Lower lobe of right lung (tissue), 2 donors: ENCODE data around the gene HLA-DQA1. TPM values are rescaled to one million over a fixed set of nuclear protein-coding genes. Genes with fewer than 3 reads are reported as not detected.
"Not testable (repeated sequence)": the region's sequence is repeated elsewhere in the genome, so short reads cannot be mapped to it uniquely, and the experiment has no call there.

Experiments
- ATAC-seq, 2 donors: fragments of 200-7000 bp; cut with Tn5 transposase; one replicate each; pipeline ENCODE4 v1.9.1; 2020 to 2022; ENCODE audit warnings: mild to moderate bottlenecking in 2 of 2, moderate library complexity in 2 of 2
- DNase-seq: peaks from one replicate; pipeline ENCODE4 v3.0.0-alpha.2; 2020
- H3K27ac ChIP-seq: fragments of 200-600 bp; one replicate; pipeline ENCODE4 v1.8.0; 2022
- H3K27me3 ChIP-seq: fragments of 200-600 bp; one replicate; pipeline ENCODE4 v1.8.0; 2022; ENCODE audit warnings: low read depth
- H3K36me3 ChIP-seq: fragments of 200-600 bp; one replicate; pipeline ENCODE4 v1.8.0; 2022; ENCODE audit warnings: mild to moderate bottlenecking
- H3K4me1 ChIP-seq: fragments of 200-600 bp; one replicate; pipeline ENCODE4 v1.8.0; 2022
- H3K4me3 ChIP-seq: fragments of 200-600 bp; one replicate; pipeline ENCODE4 v1.8.0; 2022; ENCODE audit warnings: mild to moderate bottlenecking
- H3K9me3 ChIP-seq: fragments of 200-600 bp; one replicate; pipeline ENCODE4 v1.8.0; 2022
- intact Hi-C: fragments of 100-400 bp; cut with DNase I; formaldehyde crosslinking; loops from one replicate; pipeline ENCODE4 v1.11.0; 2022
- total RNA-seq: library from RNA; stranded (reverse); fragmentation: NEBNext Ultra II Directional; extraction: Animal tissue kit (Norgen Biotek cat#: 25700); gene quantifications from one replicate; pipeline ENCODE4 v1.2.1, GENCODE V29; 2021
- TF ChIP-seq, protein P1 (sequence below): fragments of 200-600 bp; IDR thresholded peaks from one replicate; pipeline ENCODE4 v1.8.0; 2022; ENCODE audit warnings: antibody characterized with exemption, mild to moderate bottlenecking
- donor health status: DM: no; HTN: yes; CAD: no; lungs with severe emphysema.

HLA-DQA1 gene
- total RNA-seq, 1 donor from 2014 or later, result 144 TPM

DNA sequence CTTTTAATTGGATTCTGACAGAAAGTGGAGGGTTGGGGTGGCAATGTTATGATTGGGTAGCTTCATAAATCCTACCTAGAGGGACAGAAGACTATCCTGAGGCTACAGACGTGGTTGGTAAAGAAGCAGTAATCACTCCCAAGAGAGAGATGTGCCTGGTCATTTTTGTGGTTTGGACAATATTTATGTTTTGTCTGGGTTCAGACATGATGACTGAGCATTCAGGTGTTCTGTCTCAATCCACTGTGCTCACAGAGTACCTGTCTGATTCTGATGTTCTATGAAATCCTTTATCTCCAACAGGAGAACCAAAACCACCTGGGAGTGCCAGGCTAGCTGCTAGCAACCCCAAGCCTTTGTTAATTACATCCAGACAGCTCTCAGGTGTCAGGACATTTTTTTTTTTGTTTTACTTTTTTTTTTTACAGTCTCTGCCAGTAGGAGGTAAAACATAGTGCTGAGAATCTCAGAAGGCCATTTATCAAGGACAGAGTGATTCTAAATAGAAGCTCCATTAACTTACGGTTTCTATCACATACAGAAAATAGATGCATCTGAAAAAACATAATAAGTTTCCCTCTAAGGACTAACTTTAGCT, 1.6 kb upstream of the HLA-DQA1 start:
- H3K4me3 ChIP-seq, result no peak overlapping the region
- TF ChIP-seq, protein P1, sequence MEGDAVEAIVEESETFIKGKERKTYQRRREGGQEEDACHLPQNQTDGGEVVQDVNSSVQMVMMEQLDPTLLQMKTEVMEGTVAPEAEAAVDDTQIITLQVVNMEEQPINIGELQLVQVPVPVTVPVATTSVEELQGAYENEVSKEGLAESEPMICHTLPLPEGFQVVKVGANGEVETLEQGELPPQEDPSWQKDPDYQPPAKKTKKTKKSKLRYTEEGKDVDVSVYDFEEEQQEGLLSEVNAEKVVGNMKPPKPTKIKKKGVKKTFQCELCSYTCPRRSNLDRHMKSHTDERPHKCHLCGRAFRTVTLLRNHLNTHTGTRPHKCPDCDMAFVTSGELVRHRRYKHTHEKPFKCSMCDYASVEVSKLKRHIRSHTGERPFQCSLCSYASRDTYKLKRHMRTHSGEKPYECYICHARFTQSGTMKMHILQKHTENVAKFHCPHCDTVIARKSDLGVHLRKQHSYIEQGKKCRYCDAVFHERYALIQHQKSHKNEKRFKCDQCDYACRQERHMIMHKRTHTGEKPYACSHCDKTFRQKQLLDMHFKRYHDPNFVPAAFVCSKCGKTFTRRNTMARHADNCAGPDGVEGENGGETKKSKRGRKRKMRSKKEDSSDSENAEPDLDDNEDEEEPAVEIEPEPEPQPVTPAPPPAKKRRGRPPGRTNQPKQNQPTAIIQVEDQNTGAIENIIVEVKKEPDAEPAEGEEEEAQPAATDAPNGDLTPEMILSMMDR, result no peak
- no peak overlapping the region for H3K27ac ChIP-seq
- no peaks in the 10 kb centered on the region for H3K4me1 ChIP-seq
- intact Hi-C loops, result no loop called here
- no peaks in the 10 kb centered on the region for H3K27me3 ChIP-seq
- DNase-seq (no peak), ATAC-seq (no peak)
- no peaks in the 10 kb centered on the region for H3K36me3 ChIP-seq
- H3K9me3 ChIP-seq, result no peaks in the 10 kb centered on the region

DNA sequence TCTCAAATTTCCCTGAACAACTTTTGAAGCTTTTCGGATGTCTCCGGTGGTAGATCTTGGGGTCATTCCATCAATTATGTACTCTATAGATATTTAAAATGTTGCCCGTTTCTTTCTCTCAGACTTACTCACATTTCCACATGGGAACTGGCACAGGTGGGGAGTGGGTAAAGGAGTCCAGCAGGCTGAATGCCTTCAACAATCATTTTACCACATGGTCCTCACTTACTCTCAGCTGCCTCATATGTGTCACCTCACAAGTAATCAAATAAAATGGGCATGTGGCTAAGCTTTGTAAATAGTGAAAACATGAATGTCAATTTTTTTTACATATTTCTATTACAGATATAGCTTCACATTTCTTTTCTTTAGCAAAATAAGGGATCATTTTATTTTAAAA, 677 bp downstream of the HLA-DQA1 start:
- DNase-seq (no peak), ATAC-seq (peak in 1 of 2 donors; percentile 35)
- H3K4me1 ChIP-seq, result no peaks in the 10 kb centered on the region
- intact Hi-C loops, result no loop called here
- no peaks in the 10 kb centered on the region for H3K27me3 ChIP-seq
- peak overlapping the region; percentile 46 for H3K27ac ChIP-seq
- H3K9me3 ChIP-seq, result no peaks in the 10 kb centered on the region
- TF ChIP-seq, protein P1, result no peak
- H3K36me3 ChIP-seq, result no peaks in the 10 kb centered on the region
- H3K4me3 ChIP-seq, result peak overlapping the region; percentile 6

DNA sequence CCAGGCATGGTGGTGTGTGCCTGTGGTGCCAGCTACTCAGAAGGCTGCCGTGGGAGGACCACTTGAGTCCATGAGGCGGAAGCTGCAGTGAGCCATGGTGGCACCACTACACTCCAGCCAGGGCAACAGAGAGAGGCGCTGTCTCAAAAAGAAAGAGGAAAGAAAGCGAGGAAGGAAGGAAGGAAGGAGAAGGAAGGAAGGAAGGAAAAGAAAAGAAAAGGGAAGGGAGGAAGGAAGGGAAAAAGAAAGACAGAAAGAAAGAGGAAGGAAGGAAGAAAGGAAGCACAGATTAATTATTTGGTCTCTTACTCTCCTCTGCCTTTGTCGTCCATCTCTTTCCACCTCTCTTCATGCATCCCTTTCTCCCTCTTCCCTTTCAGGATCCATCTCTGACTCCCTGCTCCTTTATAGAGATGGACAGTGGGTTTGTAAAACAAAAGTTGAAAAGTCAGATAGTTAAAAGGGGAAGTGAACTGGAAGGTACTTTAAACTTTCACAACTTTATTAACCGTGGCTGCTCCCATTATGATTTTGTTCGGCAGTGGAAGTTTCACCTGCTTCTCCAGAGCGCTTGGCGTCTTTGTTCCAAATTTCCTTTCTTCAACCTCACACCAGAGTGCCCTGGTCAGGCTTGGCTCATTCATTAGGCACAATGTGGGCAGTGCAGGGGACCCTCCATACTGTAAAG, 1.5 kb downstream of the HLA-DQA1 start:
- H3K27ac ChIP-seq, result no peak overlapping the region
- H3K4me3 ChIP-seq, result no peak overlapping the region
- no peaks in the 10 kb centered on the region for H3K36me3 ChIP-seq
- H3K27me3 ChIP-seq, result no peaks in the 10 kb centered on the region
- TF ChIP-seq, protein P1, result no peak
- intact Hi-C loops, result no loop called here
- no peaks in the 10 kb centered on the region for H3K9me3 ChIP-seq
- ATAC-seq (peak in 1 of 2 donors; percentile 50), DNase-seq (no peak)
- H3K4me1 ChIP-seq, result no peaks in the 10 kb centered on the region

DNA sequence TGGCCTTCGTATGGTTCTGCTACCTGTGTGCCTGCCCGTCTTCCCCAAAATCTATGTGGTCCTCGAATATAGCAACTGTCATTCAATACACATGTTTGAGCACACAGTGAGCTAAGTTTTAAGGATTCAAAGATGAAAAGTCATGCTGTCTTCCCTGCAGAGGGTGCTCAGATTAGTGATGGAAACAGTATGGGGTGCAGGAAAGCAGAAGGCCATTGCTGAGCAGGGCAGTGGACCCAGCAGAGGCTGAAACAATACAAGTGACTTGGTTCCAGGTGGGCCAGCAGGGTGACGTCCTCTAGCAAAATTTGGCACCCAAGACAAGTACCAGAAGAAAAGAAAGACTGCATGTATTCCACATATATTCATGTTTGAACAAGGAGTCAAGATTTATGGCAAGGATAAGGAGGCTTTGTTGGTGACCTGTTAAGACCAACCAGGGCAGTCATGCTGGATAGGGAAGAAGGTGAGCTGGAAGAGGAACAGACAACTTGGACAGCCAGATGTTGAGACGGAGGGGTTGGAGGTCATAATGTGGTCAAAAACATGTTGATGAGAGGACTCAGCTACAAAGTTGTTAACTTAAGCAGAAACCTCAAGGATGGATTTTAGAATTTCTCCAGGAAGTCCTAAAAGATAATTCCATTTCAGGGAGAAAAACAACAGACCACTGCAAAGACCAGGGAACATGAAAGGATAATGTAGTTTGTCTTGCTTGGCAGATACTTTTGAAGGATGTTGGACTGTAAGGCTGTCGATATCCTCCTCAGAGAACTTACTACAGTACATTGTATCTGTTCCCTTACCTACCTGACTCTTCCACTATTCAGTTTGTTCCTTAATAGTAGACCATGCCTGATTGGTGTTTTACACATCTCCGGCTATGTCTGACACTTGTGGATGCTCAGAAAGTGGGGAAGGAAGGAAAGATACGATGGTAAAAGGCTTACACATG, 2.5 kb downstream of the HLA-DQA1 start:
- TF ChIP-seq, protein P1, result no peak
- Histone ChIP-seq H3K9me3 (no peaks in the 10 kb centered on the region), H3K4me1 (no peaks in the 10 kb centered on the region), H3K27ac (no peak overlapping the region), H3K36me3 (no peaks in the 10 kb centered on the region), H3K4me3 (no peak overlapping the region), H3K27me3 (no peaks in the 10 kb centered on the region)
- ATAC-seq, result no peak
- no peak for DNase-seq
- intact Hi-C loops, result no loop called here

DNA sequence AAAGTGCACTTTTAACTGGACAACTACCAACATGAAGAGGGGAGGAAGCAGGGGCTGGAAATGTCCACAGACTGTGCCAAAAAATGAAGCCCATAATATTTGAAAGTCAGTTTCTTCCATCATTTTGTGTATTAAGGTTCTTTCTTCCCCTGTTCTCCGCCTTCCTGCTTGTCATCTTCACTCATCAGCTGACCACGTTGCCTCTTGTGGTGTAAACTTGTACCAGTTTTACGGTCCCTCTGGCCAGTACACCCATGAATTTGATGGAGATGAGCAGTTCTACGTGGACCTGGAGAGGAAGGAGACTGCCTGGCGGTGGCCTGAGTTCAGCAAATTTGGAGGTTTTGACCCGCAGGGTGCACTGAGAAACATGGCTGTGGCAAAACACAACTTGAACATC, 3.9 kb downstream of the HLA-DQA1 start:
- ATAC-seq, result no peak
- no peak for DNase-seq
- Histone ChIP-seq H3K9me3 (no peaks in the 10 kb centered on the region), H3K27me3 (no peaks in the 10 kb centered on the region), H3K4me1 (no peaks in the 10 kb centered on the region), H3K36me3 (no peaks in the 10 kb centered on the region), H3K27ac (no peak overlapping the region), H3K4me3 (no peak overlapping the region)
- TF ChIP-seq, protein P1, result no peak
- intact Hi-C loops, result no loop called here

DNA sequence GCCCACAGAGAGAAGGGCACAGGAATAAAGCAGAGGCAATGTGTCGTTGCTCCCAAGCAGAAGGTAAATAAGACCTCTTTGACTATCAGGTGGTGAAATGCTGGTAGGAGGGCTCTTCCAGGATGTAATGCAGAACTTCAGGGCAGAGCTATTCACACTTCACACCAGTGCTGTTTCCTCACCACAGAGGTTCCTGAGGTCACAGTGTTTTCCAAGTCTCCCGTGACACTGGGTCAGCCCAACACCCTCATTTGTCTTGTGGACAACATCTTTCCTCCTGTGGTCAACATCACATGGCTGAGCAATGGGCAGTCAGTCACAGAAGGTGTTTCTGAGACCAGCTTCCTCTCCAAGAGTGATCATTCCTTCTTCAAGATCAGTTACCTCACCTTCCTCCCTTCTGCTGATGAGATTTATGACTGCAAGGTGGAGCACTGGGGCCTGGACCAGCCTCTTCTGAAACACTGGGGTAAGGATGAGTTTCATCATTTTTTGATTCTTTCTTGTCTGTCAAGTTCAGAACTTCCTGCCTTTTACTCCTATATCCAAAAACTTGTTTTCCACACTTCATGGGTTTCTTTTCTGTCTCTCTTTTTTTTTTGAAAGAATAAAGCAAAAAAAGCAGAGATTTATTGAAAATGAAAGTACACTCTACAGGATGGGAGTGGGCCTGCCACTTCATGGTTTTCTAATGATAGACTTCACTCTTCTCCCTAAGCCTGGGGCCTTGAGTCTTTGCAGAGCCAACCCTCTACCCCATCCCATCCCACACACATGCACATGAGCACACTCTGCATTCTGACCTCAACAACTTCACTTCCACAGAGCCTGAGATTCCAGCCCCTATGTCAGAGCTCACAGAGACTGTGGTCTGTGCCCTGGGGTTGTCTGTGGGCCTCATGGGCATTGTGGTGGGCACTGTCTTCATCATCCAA, 4.8 kb downstream of the HLA-DQA1 start:
- H3K36me3 ChIP-seq, H3K4me1 ChIP-seq, H3K4me3 ChIP-seq, DNase-seq, ATAC-seq, H3K27me3 ChIP-seq, intact Hi-C loops, H3K27ac ChIP-seq, H3K9me3 ChIP-seq: not testable (repeated sequence)
